ENCODE measurements around the gene NARF. TPM values are rescaled to one million over a fixed set of nuclear protein-coding genes. Genes with fewer than 3 reads are reported as not detected.
A peak's percentile ranks its signal among the peaks of the same experiment; 100 is the strongest.

NARF gene
- total RNA-seq, 1 donor from 2014 or later: 40.0 TPM

- TF ChIP-seq CTCF (IDR thresholded peaks at IDR 0.05; ENCODE audit: insufficient read depth, low read length, severe bottlenecking): no peak
- no peaks in the 10 kb centered on the region for H3K27me3 ChIP-seq (ENCODE audit: control insufficient read depth, insufficient read depth, low read length)
- H3K36me3 ChIP-seq (ENCODE audit: control insufficient read depth, insufficient read depth, low read length): peaks cover 9% of the 10 kb centered on the region
- DNase-seq (ENCODE audit: low read depth) (no peak), FAIRE-seq (no peak)
- no peak overlapping the region for H3K4me3 ChIP-seq (ENCODE audit: low read depth, low read length)
Observed at GRCh38 chr17:82446649-82447048, 11.9 kb upstream of the NARF start.

GRCh38 chr17:82447876-82448275 is 10.7 kb upstream of the NARF start:
- H3K4me3 ChIP-seq (ENCODE audit: low read depth, low read length): no peak overlapping the region
- no peaks in the 10 kb centered on the region for H3K27me3 ChIP-seq (ENCODE audit: control insufficient read depth, insufficient read depth, low read length)
- FAIRE-seq: peak; percentile 73
- H3K36me3 ChIP-seq (ENCODE audit: control insufficient read depth, insufficient read depth, low read length): peaks cover 6% of the 10 kb centered on the region
- TF ChIP-seq CTCF (IDR thresholded peaks at IDR 0.05; ENCODE audit: insufficient read depth, low read length, severe bottlenecking): no peak
- DNase-seq (ENCODE audit: low read depth): no peak

- Histone ChIP-seq H3K36me3 (ENCODE audit: control insufficient read depth, insufficient read depth, low read length) (peaks cover 2% of the 10 kb centered on the region), H3K4me3 (ENCODE audit: low read depth, low read length) (no peak overlapping the region), H3K27me3 (ENCODE audit: control insufficient read depth, insufficient read depth, low read length) (no peaks in the 10 kb centered on the region)
- no peak for TF ChIP-seq CTCF (IDR thresholded peaks at IDR 0.05; ENCODE audit: insufficient read depth, low read length, severe bottlenecking)
- FAIRE-seq (no peak), DNase-seq (ENCODE audit: low read depth) (no peak)
Observed at GRCh38 chr17:82449131-82449882, 9.2 kb upstream of the NARF start.

GRCh38 chr17:82449883-82450356 is 8.6 kb upstream of the NARF start:
- Histone ChIP-seq H3K27me3 (ENCODE audit: control insufficient read depth, insufficient read depth, low read length) (no peaks in the 10 kb centered on the region), H3K36me3 (ENCODE audit: control insufficient read depth, insufficient read depth, low read length) (peaks cover 2% of the 10 kb centered on the region), H3K4me3 (ENCODE audit: low read depth, low read length) (peak overlapping the region; percentile 86)
- FAIRE-seq: no peak
- no peak for TF ChIP-seq CTCF (IDR thresholded peaks at IDR 0.05; ENCODE audit: insufficient read depth, low read length, severe bottlenecking)
- no peak for DNase-seq (ENCODE audit: low read depth)

- H3K27me3 ChIP-seq (ENCODE audit: control insufficient read depth, insufficient read depth, low read length): no peaks in the 10 kb centered on the region
- peak; percentile 71 for DNase-seq (ENCODE audit: low read depth)
- H3K4me3 ChIP-seq (ENCODE audit: low read depth, low read length): peak within 1 kb of the TSS; percentile 86
- TF ChIP-seq CTCF (IDR thresholded peaks at IDR 0.05; ENCODE audit: insufficient read depth, low read length, severe bottlenecking): no peak
- peaks cover 2% of the 10 kb centered on the region for H3K36me3 ChIP-seq (ENCODE audit: control insufficient read depth, insufficient read depth, low read length)
- no peak for FAIRE-seq
Observed at GRCh38 chr17:82450357-82451106, 8.0 kb upstream of the NARF start, which contains the start of gene CYBC1. Gene CYBC1 (minus strand): TSS chr17:82450752. CDS start chr17:82449254, 1,498 bp downstream.
